H9 (cell line): ENCODE data around the gene TMEM217. TPM values are rescaled to one million over a fixed set of nuclear protein-coding genes. Genes with fewer than 3 reads are reported as not detected.

ENCODE experiments used
- DNase-seq: peaks from one replicate; pipeline ENCODE4 v3.0.0-alpha.2; 2017
- H2AFZ ChIP-seq: one replicate; pipeline ENCODE4 v1.6.1; 2013; ENCODE audit warnings: mild to moderate bottlenecking, low read length, control low read depth, moderate library complexity
- H2AK5ac ChIP-seq: 2 replicates; pipeline ENCODE4 v1.6.1; 2013; ENCODE audit warnings: low read length, control low read depth, mixed read lengths; ENCODE audit not compliant: insufficient read length
- H2BK120ac ChIP-seq: one replicate; pipeline ENCODE4 v1.6.1; 2013; ENCODE audit warnings: low read depth, mild to moderate bottlenecking, low read length, control low read depth, inconsistent platforms; ENCODE audit not compliant: poor library complexity, severe bottlenecking
- H2BK12ac ChIP-seq: 2 replicates; pipeline ENCODE4 v1.6.1; 2013; ENCODE audit warnings: low read length, control low read depth, mixed read lengths, low read depth; ENCODE audit not compliant: insufficient read length
- H2BK15ac ChIP-seq: 2 replicates; pipeline ENCODE4 v1.6.1; 2013; ENCODE audit warnings: low read depth, low read length, control low read depth
- H2BK20ac ChIP-seq: one replicate; pipeline ENCODE4 v1.6.1; 2013; ENCODE audit warnings: low read depth, mild to moderate bottlenecking, low read length, control low read depth, inconsistent platforms; ENCODE audit not compliant: poor library complexity, severe bottlenecking
- H2BK5ac ChIP-seq: 2 replicates; pipeline ENCODE4 v1.6.1; 2013; ENCODE audit warnings: low read length, control low read depth, mixed read lengths; ENCODE audit not compliant: insufficient read length
- H3K14ac ChIP-seq: 2 replicates; pipeline ENCODE4 v1.6.1; 2013; ENCODE audit warnings: low read length, control low read depth; ENCODE audit not compliant: insufficient read depth
- H3K18ac ChIP-seq: 2 replicates; pipeline ENCODE4 v1.6.1; 2013; ENCODE audit warnings: low read depth, mild to moderate bottlenecking, mixed read lengths, low read length, control low read depth; ENCODE audit not compliant: insufficient read length
- H3K23ac ChIP-seq: 2 replicates; pipeline ENCODE4 v1.6.1; 2013; ENCODE audit warnings: low read length, control low read depth, mixed read lengths, low read depth; ENCODE audit not compliant: insufficient read length
- H3K23me2 ChIP-seq: 2 replicates; pipeline ENCODE4 v1.6.1; 2013; ENCODE audit warnings: low read depth, mild to moderate bottlenecking, mixed read lengths, low read length, control low read depth; ENCODE audit not compliant: insufficient read length, poor library complexity, severe bottlenecking
- H3K27ac ChIP-seq: 2 replicates; pipeline ENCODE4 v1.5.1; 2013; ENCODE audit warnings: low read length, control low read depth, mixed read lengths, low read depth; ENCODE audit not compliant: insufficient read length
- H3K27me3 ChIP-seq: 2 replicates; pipeline ENCODE4 v1.6.1; 2013; ENCODE audit warnings: low read length, control low read depth, inconsistent platforms; ENCODE audit not compliant: insufficient read depth
- H3K4ac ChIP-seq: 2 replicates; pipeline ENCODE4 v1.6.1; 2013; ENCODE audit warnings: low read depth, mild to moderate bottlenecking, control low read depth, inconsistent platforms, low read length, moderate library complexity
- H3K4me1 ChIP-seq: 2 replicates; pipeline ENCODE4 v1.6.1; 2013; ENCODE audit warnings: low read length, control low read depth, inconsistent platforms; ENCODE audit not compliant: insufficient read depth
- H3K4me2 ChIP-seq: 2 replicates; pipeline ENCODE4 v1.6.1; 2013; ENCODE audit warnings: low read length, control low read depth, mixed read lengths; ENCODE audit not compliant: insufficient read length, insufficient read depth
- H3K56ac ChIP-seq: 2 replicates; pipeline ENCODE4 v1.6.1; 2013; ENCODE audit warnings: low read depth, mild to moderate bottlenecking, mixed read lengths, low read length, control low read depth; ENCODE audit not compliant: insufficient read length
- H3K79me1 ChIP-seq: 2 replicates; pipeline ENCODE4 v1.6.1; 2013; ENCODE audit warnings: low read depth, mild to moderate bottlenecking, moderate library complexity, low read length, control low read depth, inconsistent platforms; ENCODE audit not compliant: insufficient read depth, poor library complexity, severe bottlenecking
- H3K79me2 ChIP-seq: 2 replicates; pipeline ENCODE4 v1.6.1; 2013; ENCODE audit warnings: low read length, control low read depth, inconsistent platforms; ENCODE audit not compliant: insufficient read depth
- H3K9ac ChIP-seq: 2 replicates; pipeline ENCODE4 v1.6.1; 2013; ENCODE audit warnings: low read length, control low read depth, mixed read lengths; ENCODE audit not compliant: insufficient read length; ENCODE audit errors: extremely low read depth
- H3K9me3 ChIP-seq: one replicate; pipeline ENCODE4 v1.6.1; 2013; ENCODE audit warnings: low read depth, low read length, inconsistent platforms; ENCODE audit not compliant: control insufficient read depth
- H3T11ph ChIP-seq: one replicate; pipeline ENCODE4 v1.6.1; 2013; ENCODE audit warnings: mild to moderate bottlenecking, low read length, control low read depth, inconsistent platforms
- H4K20me1 ChIP-seq: one replicate; pipeline ENCODE4 v1.6.1; 2013; ENCODE audit not compliant: control insufficient read depth, insufficient read length, insufficient read depth
- H4K5ac ChIP-seq: 2 replicates; pipeline ENCODE4 v1.6.1; 2013; ENCODE audit warnings: low read depth, mild to moderate bottlenecking, mixed read lengths, low read length, control low read depth; ENCODE audit not compliant: insufficient read length
- H4K8ac ChIP-seq: replicated peaks from 2 replicates; pipeline ENCODE4 v1.6.1; 2013; ENCODE audit warnings: low read length, control low read depth, mixed read lengths, low read depth; ENCODE audit not compliant: insufficient read length
- H4K91ac ChIP-seq: 2 replicates; pipeline ENCODE4 v1.6.1; 2013; ENCODE audit warnings: low read depth, mild to moderate bottlenecking, moderate library complexity, mixed read lengths, low read length, control low read depth; ENCODE audit not compliant: insufficient read length
- H3K27ac Mint-ChIP-seq, 3 experiments: 2 replicates in 2 of 3; 3 replicates in 1 of 3; pipeline ENCODE4 v1.8.0; 2020 to 2021; ENCODE audit warnings: mixed read lengths in 3 of 3, mild to moderate bottlenecking in 1 of 3, moderate library complexity in 1 of 3
- H3K27me3 Mint-ChIP-seq: 2 replicates; pipeline ENCODE4 v1.8.0; 2021; ENCODE audit warnings: low read depth, mild to moderate bottlenecking, moderate library complexity, mixed read lengths
- H3K36me3 Mint-ChIP-seq, 3 experiments: 2 replicates in 2 of 3; 3 replicates in 1 of 3; pipeline ENCODE4 v1.8.0; 2020 to 2021; ENCODE audit warnings: low read depth in 3 of 3, mixed read lengths in 3 of 3; ENCODE audit not compliant: insufficient read depth in 1 of 3
- H3K4me1 Mint-ChIP-seq, 2 experiments: 2 replicates each; pipeline ENCODE4 v1.8.0; 2020; ENCODE audit warnings: mixed read lengths in 2 of 2
- H3K4me3 Mint-ChIP-seq, 2 experiments: 2 replicates in 1 of 2; 3 replicates in 1 of 2; pipeline ENCODE4 v1.8.0; 2020 to 2021; ENCODE audit warnings: mild to moderate bottlenecking in 2 of 2, mixed read lengths in 2 of 2, moderate library complexity in 1 of 2
- H3K9me3 Mint-ChIP-seq, 2 experiments: 2 replicates in 1 of 2; 3 replicates in 1 of 2; pipeline ENCODE4 v1.8.0; 2020; ENCODE audit warnings: mild to moderate bottlenecking in 2 of 2, mixed read lengths in 2 of 2, moderate library complexity in 1 of 2
- WGBS: extraction: QIAGEN DNeasy Blood & Tissue Kit; methylation state at CpG from one replicate; pipeline ENCODE4 v1.1.7; 2013; ENCODE audit warnings: missing lambda C conversion rate, low lambda C conversion rate, mixed read lengths; ENCODE audit not compliant: insufficient read length; ENCODE audit errors: extremely low coverage; 5-methylcytosine and 5-hydroxymethylcytosine counted together
- total RNA-seq: library from RNA; stranded (reverse); gene quantifications from 2 replicates; pipeline ENCODE4 v1.2.1, GENCODE V29; 2021
- TF ChIP-seq, protein P1 (sequence below): fragments of 200-600 bp; sonication (generic); conservative IDR thresholded peaks from 3 replicates; pipeline ENCODE4 v1.8.0; 2021; ENCODE audit warnings: antibody characterized with exemption, mild to moderate bottlenecking

Gene TMEM217
- total RNA-seq, 1 experiment from 2014 or later = 1.1 TPM

DNA sequence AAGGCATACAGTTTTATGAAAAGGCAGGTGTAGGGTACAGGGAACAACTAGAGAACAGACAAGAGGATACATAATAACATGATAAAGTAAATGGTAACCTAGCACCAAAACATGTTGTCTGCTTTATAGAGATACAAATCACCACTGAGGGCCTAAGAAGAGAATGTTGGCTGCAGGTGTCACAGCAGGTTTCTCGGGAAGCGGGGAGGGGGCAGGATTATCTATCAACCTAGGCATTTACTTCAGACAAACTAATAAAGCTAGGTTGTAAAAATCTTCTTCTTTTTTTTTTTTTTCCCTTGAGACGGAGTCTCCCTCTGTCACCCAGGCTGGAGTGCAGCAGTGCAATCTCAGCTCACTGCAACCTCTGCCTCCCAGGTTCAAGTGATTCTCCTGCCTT is 65.3 kb downstream of the TMEM217 start:
- Histone ChIP-seq H3K18ac (no peak overlapping the region), H3K79me2 (no peaks in the 10 kb centered on the region), H3K79me1 (no peaks in the 10 kb centered on the region), H3K14ac (no peak overlapping the region), H3K56ac (no peak overlapping the region), H3K4ac (no peak overlapping the region), H3T11ph (no peak overlapping the region), H2AK5ac (no peak overlapping the region), H3K27me3 (no peaks in the 10 kb centered on the region), H2BK20ac (no peak overlapping the region), H3K23me2 (no peaks in the 10 kb centered on the region), H4K8ac (no peak overlapping the region), H3K4me2 (no peak overlapping the region), H2BK12ac (no peak overlapping the region), H4K91ac (no peak overlapping the region), H3K9me3 (no peaks in the 10 kb centered on the region), H2AFZ (no peak overlapping the region), H3K9ac (no peak overlapping the region), H4K20me1 (no peaks in the 10 kb centered on the region), H4K5ac (no peak overlapping the region), H2BK15ac (no peak overlapping the region), H3K27ac (no peak overlapping the region), H2BK120ac (no peak overlapping the region), H3K4me1 (no peaks in the 10 kb centered on the region), H3K23ac (no peak overlapping the region), H2BK5ac (no peak overlapping the region)
- TF ChIP-seq, protein P1, sequence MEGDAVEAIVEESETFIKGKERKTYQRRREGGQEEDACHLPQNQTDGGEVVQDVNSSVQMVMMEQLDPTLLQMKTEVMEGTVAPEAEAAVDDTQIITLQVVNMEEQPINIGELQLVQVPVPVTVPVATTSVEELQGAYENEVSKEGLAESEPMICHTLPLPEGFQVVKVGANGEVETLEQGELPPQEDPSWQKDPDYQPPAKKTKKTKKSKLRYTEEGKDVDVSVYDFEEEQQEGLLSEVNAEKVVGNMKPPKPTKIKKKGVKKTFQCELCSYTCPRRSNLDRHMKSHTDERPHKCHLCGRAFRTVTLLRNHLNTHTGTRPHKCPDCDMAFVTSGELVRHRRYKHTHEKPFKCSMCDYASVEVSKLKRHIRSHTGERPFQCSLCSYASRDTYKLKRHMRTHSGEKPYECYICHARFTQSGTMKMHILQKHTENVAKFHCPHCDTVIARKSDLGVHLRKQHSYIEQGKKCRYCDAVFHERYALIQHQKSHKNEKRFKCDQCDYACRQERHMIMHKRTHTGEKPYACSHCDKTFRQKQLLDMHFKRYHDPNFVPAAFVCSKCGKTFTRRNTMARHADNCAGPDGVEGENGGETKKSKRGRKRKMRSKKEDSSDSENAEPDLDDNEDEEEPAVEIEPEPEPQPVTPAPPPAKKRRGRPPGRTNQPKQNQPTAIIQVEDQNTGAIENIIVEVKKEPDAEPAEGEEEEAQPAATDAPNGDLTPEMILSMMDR = no peak
- DNase-seq = no peak
- Mint-ChIP-seq H3K4me3 (no peak overlapping the region), H3K36me3 (no peaks in the 10 kb centered on the region), H3K27me3 (no peaks in the 10 kb centered on the region), H3K27ac (peak overlapping the region in 1 of 3 experiments; percentile 57; a peak in 3 of 7 replicates), H3K4me1 (peaks cover 5 to 10% of the 10 kb centered on the region in 2 experiments), H3K9me3 (no peaks in the 10 kb centered on the region)
- WGBS = no CpG with 5 or more reads among the region's 3 CpGs
